ENCODE measurements around the gene DCPS.

Gene DCPS

GRCh38 chr11:126360049-126360446 lies 56.2 kb downstream of the DCPS start:
- peaks cover 6% of the 10 kb centered on the region for H3K4me1 ChIP-seq (ENCODE audit: insufficient read depth, low read length, severe bottlenecking)
- no peak overlapping the region for H3K4me3 ChIP-seq (ENCODE audit: low read depth, low read length, poor library complexity, severe bottlenecking)
- H2AFZ ChIP-seq (ENCODE audit: low read length) = no peak overlapping the region
- H3K9me2 ChIP-seq (ENCODE audit: low read depth, low read length) = no peaks in the 10 kb centered on the region
- no peak overlapping the region for H3K9ac ChIP-seq (ENCODE audit: low read length)
- H4K20me1 ChIP-seq (ENCODE audit: insufficient read depth, low read length) = no peaks in the 10 kb centered on the region
- no peak overlapping the region for H3K27ac ChIP-seq (ENCODE audit: low read depth, low read length, poor library complexity, severe bottlenecking)
- no peak for TF ChIP-seq CTCF (IDR thresholded peaks at IDR 0.05; ENCODE audit: low read length)
- no peak for TF ChIP-seq EZH2 (IDR thresholded peaks at IDR 0.05; ENCODE audit: borderline replicate concordance, low read length)
- H3F3A ChIP-seq (ENCODE audit: insufficient read depth, low read length) = no peaks in the 10 kb centered on the region
- no peaks in the 10 kb centered on the region for H3K9me3 ChIP-seq (ENCODE audit: low read length)
- H3K79me2 ChIP-seq (ENCODE audit: insufficient read depth, low read length) = no peaks in the 10 kb centered on the region
- H3K36me3 ChIP-seq (ENCODE audit: insufficient read depth, low read length) = no peaks in the 10 kb centered on the region
- no peak overlapping the region for H3K4me2 ChIP-seq (ENCODE audit: low read length)
- H3K27me3 ChIP-seq (ENCODE audit: insufficient read depth, low read length) = no peaks in the 10 kb centered on the region; the same call in 1 of the 2 replicates

- H3K4me3 ChIP-seq (ENCODE audit: low read depth, low read length, poor library complexity, severe bottlenecking) = no peak overlapping the region
- H3F3A ChIP-seq (ENCODE audit: insufficient read depth, low read length) = no peaks in the 10 kb centered on the region
- H3K9me2 ChIP-seq (ENCODE audit: low read depth, low read length) = no peaks in the 10 kb centered on the region
- H3K36me3 ChIP-seq (ENCODE audit: insufficient read depth, low read length) = no peaks in the 10 kb centered on the region
- H3K9me3 ChIP-seq (ENCODE audit: low read length) = no peaks in the 10 kb centered on the region
- no peaks in the 10 kb centered on the region for H4K20me1 ChIP-seq (ENCODE audit: insufficient read depth, low read length)
- no peak overlapping the region for H2AFZ ChIP-seq (ENCODE audit: low read length)
- H3K27me3 ChIP-seq (ENCODE audit: insufficient read depth, low read length) = no peaks in the 10 kb centered on the region; the same call in 1 of the 2 replicates
- peaks cover under 1% of the 10 kb centered on the region for H3K4me1 ChIP-seq (ENCODE audit: insufficient read depth, low read length, severe bottlenecking)
- H3K4me2 ChIP-seq (ENCODE audit: low read length) = no peak overlapping the region
- no peaks in the 10 kb centered on the region for H3K79me2 ChIP-seq (ENCODE audit: insufficient read depth, low read length)
- no peak overlapping the region for H3K27ac ChIP-seq (ENCODE audit: low read depth, low read length, poor library complexity, severe bottlenecking)
- H3K9ac ChIP-seq (ENCODE audit: low read length) = no peak overlapping the region
- TF ChIP-seq EZH2 (IDR thresholded peaks at IDR 0.05; ENCODE audit: borderline replicate concordance, low read length) = no peak
Observed at GRCh38 chr11:126361400-126361799, 57.5 kb downstream of the DCPS start.

- Histone ChIP-seq H3K4me1 (ENCODE audit: insufficient read depth, low read length, severe bottlenecking) (no peaks in the 10 kb centered on the region), H2AFZ (ENCODE audit: low read length) (no peak overlapping the region), H4K20me1 (ENCODE audit: insufficient read depth, low read length) (no peaks in the 10 kb centered on the region), H3K36me3 (ENCODE audit: insufficient read depth, low read length) (no peaks in the 10 kb centered on the region), H3K9me2 (ENCODE audit: low read depth, low read length) (no peaks in the 10 kb centered on the region), H3K9ac (ENCODE audit: low read length) (no peak overlapping the region), H3K4me2 (ENCODE audit: low read length) (no peak overlapping the region), H3K9me3 (ENCODE audit: low read length) (no peaks in the 10 kb centered on the region), H3K27me3 (ENCODE audit: insufficient read depth, low read length) (no peaks in the 10 kb centered on the region; the same call in 1 of the 2 replicates), H3F3A (ENCODE audit: insufficient read depth, low read length) (no peaks in the 10 kb centered on the region), H3K27ac (ENCODE audit: low read depth, low read length, poor library complexity, severe bottlenecking) (no peak overlapping the region), H3K4me3 (ENCODE audit: low read depth, low read length, poor library complexity, severe bottlenecking) (no peak overlapping the region), H3K79me2 (ENCODE audit: insufficient read depth, low read length) (no peaks in the 10 kb centered on the region)
- TF ChIP-seq CTCF (IDR thresholded peaks at IDR 0.05; ENCODE audit: low read length) = no peak
- TF ChIP-seq EZH2 (IDR thresholded peaks at IDR 0.05; ENCODE audit: borderline replicate concordance, low read length) = no peak
Observed at GRCh38 chr11:126362879-126363655, 59.2 kb downstream of the DCPS start.

Data from OCI-LY1 (cell line).